Lower leg skin (tissue), 4 donors: ENCODE data around the gene SAPCD2. TPM values are rescaled to one million over a fixed set of nuclear protein-coding genes. Genes with fewer than 3 reads are reported as not detected.

ENCODE experiments used
- DNase-seq, 2 donors: peaks; one replicate each; pipeline ENCODE4 v3.0.0-alpha.2; 2019; ENCODE audit warnings: low spot score in 2 of 2
- H3K4me3 ChIP-seq: fragments of 200-600 bp; sonication (generic); 2 replicates; pipeline ENCODE4 v1.5.1; 2017; ENCODE audit warnings: mild to moderate bottlenecking, low read depth; ENCODE audit not compliant: poor library complexity, severe bottlenecking
- CTCF ChIP-seq, 3 donors: fragments of 450-650 bp; IDR thresholded peaks; one replicate each; pipeline ENCODE4 v1.5.1; 2016; ENCODE audit warnings: antibody characterized with exemption in 3 of 3, mild to moderate bottlenecking in 3 of 3, moderate library complexity in 2 of 3
- POLR2A ChIP-seq, 2 donors: fragments of 450-650 bp; IDR thresholded peaks; one replicate each; pipeline ENCODE4 v1.6.1; 2016 to 2017; ENCODE audit warnings: antibody characterized with exemption in 2 of 2, mild to moderate bottlenecking in 1 of 2, moderate library complexity in 1 of 2
- WGBS, 2 donors: methylation state at CpG; one replicate each; pipeline ENCODE4 v1.1.5; 2018; 5-methylcytosine and 5-hydroxymethylcytosine counted together
- intact Hi-C: fragments of 100-400 bp; cut with DNase I; formaldehyde crosslinking; loops from one replicate; pipeline ENCODE4 v1.15.0; 2023; ENCODE audit warnings: low total_unique reads
- total RNA-seq, 4 donors: library from RNA; depleted of rRNA; stranded (reverse); fragments of >200 nt; gene quantifications; one replicate each; pipeline ENCODE4 v1.1.0, GENCODE V29; 2016

Gene SAPCD2
- total RNA-seq, 4 donors from 2014 or later = 5.7 to 25.6 (median 13.7) TPM

- no peak for DNase-seq
- intact Hi-C loops = no loop called here
- WGBS, 2 donors = 63 to 81% methylated on average over 19 to 32 of the region's 36 CpGs
- TF ChIP-seq CTCF (IDR thresholded peaks at IDR 0.05) (no peak), POLR2A (IDR thresholded peaks at IDR 0.05) (no peak)
- H3K4me3 ChIP-seq = no peak overlapping the region
Observed at GRCh38 chr9:137042751-137043727, 27.3 kb downstream of the SAPCD2 start.

- intact Hi-C loops = no loop called here
- WGBS, 2 donors = 60 to 68% methylated on average over 15 to 16 of the region's 16 CpGs
- DNase-seq = no peak
- no peak overlapping the region for H3K4me3 ChIP-seq
- TF ChIP-seq CTCF (IDR thresholded peaks at IDR 0.05) (no peak), POLR2A (IDR thresholded peaks at IDR 0.05) (no peak)
Observed at GRCh38 chr9:137041124-137041523, 29.2 kb downstream of the SAPCD2 start.

- no peak overlapping the region for H3K4me3 ChIP-seq
- intact Hi-C loops = no loop called here
- no peak for DNase-seq
- TF ChIP-seq CTCF (IDR thresholded peaks at IDR 0.05) (no peak), POLR2A (IDR thresholded peaks at IDR 0.05) (no peak)
- WGBS, 2 donors = 89 to 97% methylated on average over 3 to 6 of the region's 23 CpGs
Observed at GRCh38 chr9:137040568-137040967, 29.8 kb downstream of the SAPCD2 start.

- no peak for DNase-seq
- no peak overlapping the region for H3K4me3 ChIP-seq
- WGBS, 2 donors = 88 to 89% methylated on average over 28 to 32 of the region's 32 CpGs
- no peak for TF ChIP-seq CTCF (IDR thresholded peaks at IDR 0.05)
- no peak for TF ChIP-seq POLR2A (IDR thresholded peaks at IDR 0.05)
- intact Hi-C loops = no loop called here
Observed at GRCh38 chr9:137039611-137040366, 30.6 kb downstream of the SAPCD2 start.

- DNase-seq = no peak
- no peak overlapping the region for H3K4me3 ChIP-seq
- 79% methylated on average over 9 of the region's 9 CpGs for WGBS, 2 donors
- intact Hi-C loops = no loop called here
- TF ChIP-seq CTCF (IDR thresholded peaks at IDR 0.05) = no peak
- TF ChIP-seq POLR2A (IDR thresholded peaks at IDR 0.05) = no peak
Observed at GRCh38 chr9:137038916-137039315, 31.4 kb downstream of the SAPCD2 start.
